ENCODE measurements around the gene NALCN.

Gene NALCN

DNA sequence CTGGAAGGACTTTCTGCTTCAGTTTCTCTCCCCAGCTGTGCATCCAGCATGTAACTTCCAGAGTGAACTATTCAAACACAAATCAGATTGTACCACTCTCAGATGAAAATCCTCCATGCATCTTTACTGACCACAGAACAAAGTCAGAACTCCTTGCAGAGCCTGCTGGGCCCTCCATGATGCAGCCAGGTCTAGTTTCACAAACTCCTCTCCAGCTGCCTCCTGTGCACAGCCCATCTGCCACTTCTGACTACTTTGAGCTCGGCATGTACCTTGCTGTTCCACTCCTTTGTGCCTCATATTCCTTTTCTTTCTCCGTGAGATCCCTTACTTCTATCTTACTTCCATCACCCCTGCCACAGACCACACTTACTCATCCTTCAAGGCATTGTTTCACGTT is 31.4 kb downstream of the NALCN start:
- TF ChIP-seq, protein P1, sequence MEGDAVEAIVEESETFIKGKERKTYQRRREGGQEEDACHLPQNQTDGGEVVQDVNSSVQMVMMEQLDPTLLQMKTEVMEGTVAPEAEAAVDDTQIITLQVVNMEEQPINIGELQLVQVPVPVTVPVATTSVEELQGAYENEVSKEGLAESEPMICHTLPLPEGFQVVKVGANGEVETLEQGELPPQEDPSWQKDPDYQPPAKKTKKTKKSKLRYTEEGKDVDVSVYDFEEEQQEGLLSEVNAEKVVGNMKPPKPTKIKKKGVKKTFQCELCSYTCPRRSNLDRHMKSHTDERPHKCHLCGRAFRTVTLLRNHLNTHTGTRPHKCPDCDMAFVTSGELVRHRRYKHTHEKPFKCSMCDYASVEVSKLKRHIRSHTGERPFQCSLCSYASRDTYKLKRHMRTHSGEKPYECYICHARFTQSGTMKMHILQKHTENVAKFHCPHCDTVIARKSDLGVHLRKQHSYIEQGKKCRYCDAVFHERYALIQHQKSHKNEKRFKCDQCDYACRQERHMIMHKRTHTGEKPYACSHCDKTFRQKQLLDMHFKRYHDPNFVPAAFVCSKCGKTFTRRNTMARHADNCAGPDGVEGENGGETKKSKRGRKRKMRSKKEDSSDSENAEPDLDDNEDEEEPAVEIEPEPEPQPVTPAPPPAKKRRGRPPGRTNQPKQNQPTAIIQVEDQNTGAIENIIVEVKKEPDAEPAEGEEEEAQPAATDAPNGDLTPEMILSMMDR (IDR thresholded peaks at IDR 0.05; ENCODE audit: borderline replicate concordance, insufficient read depth, low read depth, low read length) = no peak
- H3K4me3 ChIP-seq (ENCODE audit: low read depth, low read length) = no peak overlapping the region

DNA sequence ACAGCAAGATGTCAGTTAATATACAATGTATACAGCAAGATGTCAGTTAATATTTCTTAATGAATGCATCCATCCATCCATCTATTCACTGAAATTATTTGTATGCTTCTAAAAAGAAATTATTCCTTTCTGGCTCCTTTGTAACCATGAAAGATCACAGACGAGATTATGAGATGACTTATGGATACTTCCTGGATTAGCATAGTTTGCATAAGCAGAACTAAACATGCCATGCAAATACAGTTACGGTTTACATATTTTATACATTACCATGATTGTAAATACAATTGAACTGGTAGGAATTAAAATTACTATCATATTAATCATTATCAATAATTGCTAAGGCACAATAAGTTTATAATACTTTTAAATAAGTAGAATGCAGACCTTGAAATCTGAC is 32.7 kb downstream of the NALCN start:
- H3K4me3 ChIP-seq (ENCODE audit: low read depth, low read length) = no peak overlapping the region
- TF ChIP-seq, protein P1 (IDR thresholded peaks at IDR 0.05; ENCODE audit: borderline replicate concordance, insufficient read depth, low read depth, low read length) = no peak

GRCh38 chr13:101382701-101383100 is 33.6 kb downstream of the NALCN start:
- TF ChIP-seq, protein P1 (IDR thresholded peaks at IDR 0.05; ENCODE audit: borderline replicate concordance, insufficient read depth, low read depth, low read length) = no peak
- no peak overlapping the region for H3K4me3 ChIP-seq (ENCODE audit: low read depth, low read length)

- no peak overlapping the region for H3K4me3 ChIP-seq (ENCODE audit: low read depth, low read length)
- TF ChIP-seq, protein P1 (IDR thresholded peaks at IDR 0.05; ENCODE audit: borderline replicate concordance, insufficient read depth, low read depth, low read length) = no peak
These were observed 34.2 kb downstream of the NALCN start for GRCh38 chr13:101382086-101382485.

GRCh38 chr13:101360525-101360924 is 55.8 kb downstream of the NALCN start:
- TF ChIP-seq, protein P1 (IDR thresholded peaks at IDR 0.05; ENCODE audit: borderline replicate concordance, insufficient read depth, low read depth, low read length) = no peak
- no peak overlapping the region for H3K4me3 ChIP-seq (ENCODE audit: low read depth, low read length)

DNA sequence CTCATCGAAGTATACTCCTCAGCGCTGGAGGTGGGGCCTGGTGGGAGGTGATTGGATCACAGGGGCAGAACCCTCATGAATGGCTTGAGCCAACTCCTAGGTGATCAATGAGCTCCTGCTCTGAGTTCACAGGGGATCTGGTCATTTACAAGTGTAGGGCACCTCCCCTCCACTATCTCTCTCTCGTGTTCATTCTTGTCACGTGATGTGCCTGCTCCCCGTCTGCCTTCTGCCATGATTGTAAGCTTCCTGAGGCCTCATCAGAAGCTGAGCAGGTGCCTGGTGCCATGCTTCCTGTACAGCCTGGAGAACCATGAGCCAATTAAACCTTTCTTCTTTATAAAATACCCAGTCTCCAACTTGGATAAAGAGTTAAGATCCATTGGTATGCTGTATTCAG is 61.4 kb downstream of the NALCN start:
- H3K4me3 ChIP-seq (ENCODE audit: low read depth, low read length) = no peak overlapping the region
- TF ChIP-seq, protein P1 (IDR thresholded peaks at IDR 0.05; ENCODE audit: borderline replicate concordance, insufficient read depth, low read depth, low read length) = no peak

DNA sequence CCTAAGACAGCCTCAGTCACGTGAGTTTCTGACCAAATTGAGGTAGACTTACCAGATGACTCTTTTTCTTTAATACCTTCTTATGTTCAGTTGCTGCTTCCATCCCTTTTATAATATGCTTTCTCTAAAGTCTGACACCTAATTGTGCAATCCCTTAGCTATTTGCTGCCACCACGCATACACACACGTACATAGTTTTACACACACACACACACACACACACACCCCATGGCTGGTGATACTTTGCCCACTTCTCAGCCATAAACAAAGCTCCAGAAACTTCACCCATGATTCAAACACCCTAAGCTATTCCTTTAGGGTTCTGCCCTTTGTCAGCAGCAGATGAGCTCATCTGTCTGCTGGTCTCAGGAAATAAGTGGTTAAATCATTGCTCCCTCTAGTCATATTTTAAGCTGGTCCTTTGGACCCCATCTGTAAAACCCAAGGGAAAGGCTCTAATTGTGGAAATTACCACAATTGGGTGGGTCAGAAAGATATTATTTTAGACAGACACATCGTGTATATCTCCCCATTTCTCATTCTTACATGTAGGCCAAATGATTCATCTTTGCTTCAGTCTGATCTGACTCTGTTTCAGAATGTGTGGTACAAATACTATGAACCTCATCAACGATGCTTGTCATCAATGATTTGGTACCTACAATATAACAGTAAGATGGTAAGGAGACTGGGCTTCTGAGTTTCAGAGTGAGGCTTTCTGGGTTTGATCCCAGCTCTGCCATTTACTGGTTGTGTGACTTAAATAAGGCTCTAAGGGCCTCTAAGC is 69.2 kb downstream of the NALCN start:
- TF ChIP-seq, protein P1 (IDR thresholded peaks at IDR 0.05; ENCODE audit: borderline replicate concordance, insufficient read depth, low read depth, low read length) = no peak
- no peak overlapping the region for H3K4me3 ChIP-seq (ENCODE audit: low read depth, low read length)
